Measurements from ENCODE around the gene RHOH.
"Not testable (repeated sequence)": the region's sequence is repeated elsewhere in the genome, so short reads cannot be mapped to it uniquely, and the experiment has no call there.

RHOH gene

GRCh38 chr4:40258627-40259026, 61.8 kb downstream of the RHOH start:
- DNase-seq (ENCODE audit: low read depth in 2 of 3, low spot score in 2 of 3): no peak

GRCh38 chr4:40261231-40262076, 64.6 kb downstream of the RHOH start:
- no peak for DNase-seq (ENCODE audit: low read depth in 2 of 3, low spot score in 2 of 3)

GRCh38 chr4:40262077-40262528, 65.3 kb downstream of the RHOH start:
- no peak for DNase-seq (ENCODE audit: low read depth in 2 of 3, low spot score in 2 of 3)

- DNase-seq (ENCODE audit: low read depth in 2 of 3, low spot score in 2 of 3): no peak
Observed at GRCh38 chr4:40262861-40263260, 66.0 kb downstream of the RHOH start.

- DNase-seq (ENCODE audit: low read depth in 2 of 3, low spot score in 2 of 3): no peak
Observed at GRCh38 chr4:40264497-40264896, 67.7 kb downstream of the RHOH start.

- DNase-seq (ENCODE audit: low read depth in 2 of 3, low spot score in 2 of 3): no peak
Observed at GRCh38 chr4:40264995-40265909, 68.4 kb downstream of the RHOH start.

- DNase-seq (ENCODE audit: low read depth in 2 of 3, low spot score in 2 of 3): no peak
Observed at GRCh38 chr4:40265910-40266274, 69.1 kb downstream of the RHOH start.

GRCh38 chr4:40269133-40269532, 72.3 kb downstream of the RHOH start:
- DNase-seq (ENCODE audit: low read depth in 2 of 3, low spot score in 2 of 3): no peak

- DNase-seq (ENCODE audit: low read depth in 2 of 3, low spot score in 2 of 3): no peak
Observed at GRCh38 chr4:40270609-40271008, 73.8 kb downstream of the RHOH start.

- DNase-seq (ENCODE audit: low read depth in 2 of 3, low spot score in 2 of 3): no peak
Observed at GRCh38 chr4:40275065-40275730, 78.4 kb downstream of the RHOH start.

GRCh38 chr4:40276546-40276945, 79.7 kb downstream of the RHOH start:
- DNase-seq (ENCODE audit: low read depth in 2 of 3, low spot score in 2 of 3): no peak

GRCh38 chr4:40280586-40280985, 83.8 kb downstream of the RHOH start:
- no peak for DNase-seq (ENCODE audit: low read depth in 2 of 3, low spot score in 2 of 3)

- no peak for DNase-seq (ENCODE audit: low read depth in 2 of 3, low spot score in 2 of 3)
Observed at GRCh38 chr4:40281099-40281498, 84.3 kb downstream of the RHOH start.

- DNase-seq (ENCODE audit: low read depth in 2 of 3, low spot score in 2 of 3): no peak
Observed at GRCh38 chr4:40281913-40282312, 85.1 kb downstream of the RHOH start.

- DNase-seq (ENCODE audit: low read depth in 2 of 3, low spot score in 2 of 3): not testable (repeated sequence)
Observed at GRCh38 chr4:40282857-40283256, 86.0 kb downstream of the RHOH start.

GRCh38 chr4:40283413-40283812, 86.6 kb downstream of the RHOH start:
- DNase-seq (ENCODE audit: low read depth in 2 of 3, low spot score in 2 of 3): no peak

GRCh38 chr4:40283968-40284367, 87.1 kb downstream of the RHOH start:
- peak in 1 of 3 experiments; percentile 61 for DNase-seq (ENCODE audit: low read depth in 2 of 3, low spot score in 2 of 3)

GRCh38 chr4:40285692-40286091, 88.9 kb downstream of the RHOH start:
- no peak for DNase-seq (ENCODE audit: low read depth in 2 of 3, low spot score in 2 of 3)

- DNase-seq (ENCODE audit: low read depth in 2 of 3, low spot score in 2 of 3): no peak
Observed at GRCh38 chr4:40288566-40288965, 91.7 kb downstream of the RHOH start.

GRCh38 chr4:40289366-40290188, 92.7 kb downstream of the RHOH start:
- no peak for DNase-seq (ENCODE audit: low read depth in 2 of 3, low spot score in 2 of 3)

All from activated CD8-positive, alpha-beta memory T cell treated with anti-CD3 and anti-CD28 coated beads for 48 hours (primary cell).